WI38 (cell line): ENCODE results near the gene NIPAL1.
"Not testable (repeated sequence)": the region's sequence is repeated elsewhere in the genome, so short reads cannot be mapped to it uniquely, and the experiment has no call there.

ENCODE experiments used
- H3K4me3 ChIP-seq: 2 replicates; pipeline ENCODE4 v1.5.1; 2011; ENCODE audit warnings: low read depth, mild to moderate bottlenecking, control low read depth, low read length
- CTCF ChIP-seq: IDR thresholded peaks from 2 replicates; pipeline ENCODE4 v1.5.1; 2012; ENCODE audit warnings: low read depth, mild to moderate bottlenecking, control low read depth, low read length

The NIPAL1 gene

GRCh38 chr4:48016141-48017107 lies at the start of gene NIPAL1, which contains the start of gene CNGA1:
Gene NIPAL1 (plus strand): TSS chr4:48016772. CDS start chr4:48016840, 68 bp downstream.
Gene CNGA1 (minus strand): TSS chr4:48016681. CDS start chr4:47952689, 63,992 bp downstream.
- no peak for TF ChIP-seq CTCF

GRCh38 chr4:47968847-47969246 lies 47.7 kb upstream of the NIPAL1 start:
- H3K4me3 ChIP-seq: no peak overlapping the region
- TF ChIP-seq CTCF: no peak

More at GRCh38 chr4:48016141-48017107, at the start of gene NIPAL1, which contains the start of gene CNGA1:
- H3K4me3 ChIP-seq: peak within 1 kb of the TSS; percentile 61

- TF ChIP-seq CTCF: no peak
- no peak overlapping the region for H3K4me3 ChIP-seq
Observed at GRCh38 chr4:47972181-47972580, 44.4 kb upstream of the NIPAL1 start.

GRCh38 chr4:47972721-47973120 lies 43.9 kb upstream of the NIPAL1 start:
- TF ChIP-seq CTCF: no peak

GRCh38 chr4:47974566-47974965 lies 42.0 kb upstream of the NIPAL1 start:
- H3K4me3 ChIP-seq: no peak overlapping the region
- no peak for TF ChIP-seq CTCF

More at GRCh38 chr4:47972721-47973120, 43.9 kb upstream of the NIPAL1 start:
- H3K4me3 ChIP-seq: no peak overlapping the region

GRCh38 chr4:47990145-47990544 lies 26.4 kb upstream of the NIPAL1 start:
- H3K4me3 ChIP-seq: no peak overlapping the region
- no peak for TF ChIP-seq CTCF

- not testable (repeated sequence) for H3K4me3 ChIP-seq
Observed at GRCh38 chr4:47992475-47992874, 24.1 kb upstream of the NIPAL1 start.
